Kidney (tissue), 14 donors: ENCODE measurements around the gene TRAK1. TPM values are rescaled to one million over a fixed set of nuclear protein-coding genes. Genes with fewer than 3 reads are reported as not detected.

Source experiments
- DNase-seq, 5 donors: peaks; one replicate each; pipeline ENCODE4 v3.0.0-alpha.2; 2013 to 2020
- FAIRE-seq: peaks from 2 replicates; lab custom pipeline; 2012; peaks lifted over from hg19 to GRCh38; lab: Jason Lieb, UNC
- H3K27ac ChIP-seq, 2 donors: one replicate each; pipeline ENCODE4 v1.7.0; 2013; ENCODE audit warnings: low read depth in 2 of 2, low read length in 2 of 2, inconsistent platforms in 1 of 2
- H3K27me3 ChIP-seq: one replicate; pipeline ENCODE4 v1.7.1; 2013; ENCODE audit warnings: low read length, inconsistent platforms; ENCODE audit not compliant: control insufficient read depth, insufficient read depth
- H3K36me3 ChIP-seq, 3 donors: one replicate each; pipeline versions ENCODE4 v1.7.0 to v1.7.1; 2013; ENCODE audit warnings: low read length in 3 of 3, control low read depth in 1 of 3, inconsistent platforms in 1 of 3; ENCODE audit not compliant: insufficient read depth in 3 of 3, control insufficient read depth in 2 of 3
- H3K4me1 ChIP-seq, 3 donors: one replicate each; pipeline versions ENCODE4 v1.7.0 to v1.7.1; 2013; ENCODE audit warnings: low read length in 3 of 3, inconsistent platforms in 1 of 3, low read depth in 1 of 3; ENCODE audit not compliant: control insufficient read depth in 2 of 3, insufficient read depth in 2 of 3
- H3K4me3 ChIP-seq, 3 donors: one replicate each; pipeline versions ENCODE4 v1.7.0 to v1.8.1; 2013; ENCODE audit warnings: low read length in 3 of 3, control low read depth in 1 of 3, inconsistent platforms in 1 of 3
- H3K9ac ChIP-seq, 3 donors: one replicate each; pipeline versions ENCODE4 v1.7.0 to v1.7.1; 2013; ENCODE audit warnings: low read length in 3 of 3, control low read depth in 1 of 3, inconsistent platforms in 1 of 3
- H3K9me3 ChIP-seq, 3 donors: one replicate each; pipeline versions ENCODE4 v1.7.0 to v1.7.1; 2013; ENCODE audit warnings: low read length in 3 of 3, control low read depth in 1 of 3, inconsistent platforms in 1 of 3; ENCODE audit not compliant: control insufficient read depth in 2 of 3, insufficient read depth in 1 of 3
- CTCF ChIP-seq: IDR thresholded peaks from 3 replicates; pipeline ENCODE4 v1.5.1; 2012; ENCODE audit warnings: mild to moderate bottlenecking, moderate library complexity, borderline replicate concordance; ENCODE audit not compliant: insufficient read depth; ENCODE audit errors: extremely low read depth
- intact Hi-C: fragments of 100-400 bp; cut with DNase I; formaldehyde crosslinking; loops from one replicate; pipeline ENCODE4 v1.11.1; 2022
- polyA plus RNA-seq: library from polyadenylated mRNA; stranded (reverse); fragments of 350-450 nt; fragmentation: Illumina TruSeq; extraction: RNeasy Lipid Tissue Mini Kit (QIAGEN cat#74804); gene quantifications from one replicate; pipeline ENCODE4 v1.2.3, GENCODE V29; 2014; ENCODE audit warnings: low read depth, low replicate concordance; ENCODE audit not compliant: insufficient read depth
- total RNA-seq: library from RNA; stranded (reverse); fragmentation: NEBNext Ultra II Directional; extraction: Animal tissue kit (Norgen Biotek cat#: 25700); gene quantifications from one replicate; pipeline ENCODE4 v1.2.1, GENCODE V29; 2021
- donor health status: control.
- donor health status: control.
- donor health status: control.
- donor health status: control.
- donor health status: control.
- donor health status: DM: yes; HTN: yes; CAD: no.
- donor health status: Normal renal cell carcinoma (clear cell type).

The TRAK1 gene
- total and polyA plus RNA-seq, 2 donors from 2014 or later, result 16.2 to 41.0 TPM

GRCh38 chr3:42157540-42158538 is 66.7 kb downstream of the TRAK1 start:
- no peak for TF ChIP-seq CTCF
- Histone ChIP-seq H3K4me1 (peaks cover 0 to 12% (median 2%) of the 10 kb centered on the region in 3 donors), H3K27me3 (no peaks in the 10 kb centered on the region), H3K9ac (no peak overlapping the region), H3K4me3 (no peak overlapping the region), H3K9me3 (no peaks in the 10 kb centered on the region), H3K27ac (no peak overlapping the region), H3K36me3 (no peaks in the 10 kb centered on the region)
- intact Hi-C loops, result no loop called here
- no peak for DNase-seq
- FAIRE-seq, result no peak

GRCh38 chr3:42159147-42159546 is 68.0 kb downstream of the TRAK1 start:
- no peaks in the 10 kb centered on the region for H3K36me3 ChIP-seq
- no peak for DNase-seq
- intact Hi-C loops, result no loop called here
- H3K4me1 ChIP-seq, result peaks cover 0 to 19% (median 2%) of the 10 kb centered on the region in 3 donors
- peak overlapping the region in 1 of 3 donors; percentile 45 for H3K4me3 ChIP-seq
- no peak for FAIRE-seq
- no peak overlapping the region for H3K27ac ChIP-seq
- H3K27me3 ChIP-seq, result no peaks in the 10 kb centered on the region
- no peak overlapping the region for H3K9ac ChIP-seq
- no peak for TF ChIP-seq CTCF
- no peaks in the 10 kb centered on the region for H3K9me3 ChIP-seq

GRCh38 chr3:42159706-42160472 is 68.7 kb downstream of the TRAK1 start:
- no peak overlapping the region for H3K27ac ChIP-seq
- H3K4me3 ChIP-seq, result peak overlapping the region in 2 of 3 donors; percentile 22 to 45
- DNase-seq, result peak; percentile 86 to 90 (median 88)
- no peaks in the 10 kb centered on the region for H3K9me3 ChIP-seq
- intact Hi-C loops, result no loop called here
- TF ChIP-seq CTCF, result no peak
- no peaks in the 10 kb centered on the region for H3K27me3 ChIP-seq
- FAIRE-seq, result no peak
- H3K4me1 ChIP-seq, result peaks cover 0 to 24% (median 2%) of the 10 kb centered on the region in 3 donors
- H3K36me3 ChIP-seq, result no peaks in the 10 kb centered on the region
- no peak overlapping the region for H3K9ac ChIP-seq
